GM12878 (cell line): ENCODE measurements around the gene GPBAR1. TPM values are rescaled to one million over a fixed set of nuclear protein-coding genes. Genes with fewer than 3 reads are reported as not detected.

Experiments
- ATAC-seq: fragments of 200-7000 bp; cut with Tn5 transposase; 3 replicates; pipeline ENCODE4 v1.9.1; 2020; ENCODE audit warnings: mild to moderate bottlenecking, moderate library complexity
- BruUV-seq: library from RNA; stranded (reverse); fragments of 400-500 nt; replicated peaks from 2 replicates; lab custom pipeline; 2021; lab: Mats Ljungman, UMichigan
- CTCF ChIA-PET: fragments of 300-600 bp; sonication (Branson Sonifier 250); formaldehyde crosslinking; extraction: SDS; loops from one replicate; lab custom pipeline; 2021; ENCODE audit warnings: inconsistent platforms; lab: Yijun Ruan, JAX
- POLR2A ChIA-PET: fragments of 350-600 bp; formaldehyde crosslinking; extraction: SDS; loops from one replicate; lab custom pipeline; 2021; ENCODE audit warnings: inconsistent platforms; lab: Charles Lee
- RAD21 ChIA-PET: fragments of 300-600 bp; sonication (Branson Sonifier 250); formaldehyde crosslinking; loops from one replicate; lab custom pipeline; 2023; ENCODE audit warnings: antibody characterized with exemption; ENCODE audit not compliant: unreplicated experiment; lab: Charles Lee
- SMC1A ChIA-PET: fragments of 300-600 bp; sonication (Branson Sonifier 250); formaldehyde crosslinking; loops from one replicate; lab custom pipeline; 2023; ENCODE audit not compliant: unreplicated experiment, uncharacterized antibody; lab: Charles Lee
- DNase-seq: peaks from one replicate; pipeline ENCODE4 v3.0.0-alpha.2; 2011; ENCODE audit warnings: low read depth, low spot score
- FAIRE-seq: peaks from 3 replicates; lab custom pipeline; 2011; peaks lifted over from hg19 to GRCh38; lab: Jason Lieb, UNC
- H2AFZ ChIP-seq: 2 replicates; pipeline ENCODE4 v1.6.0; 2011; ENCODE audit warnings: low read depth, low read length, control low read depth; ENCODE audit not compliant: control insufficient read depth
- H3K27ac ChIP-seq: 2 replicates; pipeline ENCODE4 v1.5.1; 2011; ENCODE audit warnings: control low read depth; ENCODE audit not compliant: control insufficient read depth, insufficient read depth
- H3K27me3 ChIP-seq, 2 experiments: replicated peaks in 1 of 2; 2 replicates each; pipeline versions ENCODE4 v1.6.0 to v1.6.1; 2011; ENCODE audit warnings: low read length in 1 of 2; ENCODE audit not compliant: control insufficient read depth in 2 of 2, insufficient read depth in 2 of 2
- H3K36me3 ChIP-seq, 2 experiments: 2 replicates each; pipeline ENCODE4 v1.5.1; 2011; ENCODE audit warnings: low read length in 1 of 2; ENCODE audit not compliant: control insufficient read depth in 2 of 2, insufficient read depth in 2 of 2
- H3K4me1 ChIP-seq: 2 replicates; pipeline ENCODE4 v1.6.1; 2011; ENCODE audit warnings: mild to moderate bottlenecking, low read length, moderate library complexity, mixed read lengths; ENCODE audit not compliant: control insufficient read depth, insufficient read depth
- H3K4me2 ChIP-seq: 2 replicates; pipeline ENCODE4 v1.6.0; 2011; ENCODE audit warnings: control low read depth; ENCODE audit not compliant: control insufficient read depth, insufficient read depth
- H3K4me3 ChIP-seq: fragments of 200-600 bp; sonication (generic); 2 replicates; pipeline ENCODE4 v1.5.1; 2016
- H3K79me2 ChIP-seq: 2 replicates; pipeline ENCODE4 v1.6.0; 2011; ENCODE audit warnings: low read length; ENCODE audit not compliant: control insufficient read depth, insufficient read depth
- H3K9ac ChIP-seq: 2 replicates; pipeline ENCODE4 v1.8.0; 2011; ENCODE audit warnings: low read length, control low read depth, mixed read lengths; ENCODE audit not compliant: control insufficient read depth, insufficient read depth
- H3K9me3 ChIP-seq: replicated peaks from 3 replicates; pipeline ENCODE4 v1.5.1; 2011; ENCODE audit warnings: mild to moderate bottlenecking, low read length; ENCODE audit not compliant: control insufficient read depth, insufficient read depth
- H4K20me1 ChIP-seq: 2 replicates; pipeline ENCODE4 v1.6.0; 2011; ENCODE audit not compliant: control insufficient read depth, insufficient read depth
- BACH1 ChIP-seq: fragments of 450-650 bp; IDR thresholded peaks from 2 replicates; pipeline ENCODE4 v1.6.1; 2017; ENCODE audit warnings: mild to moderate bottlenecking, borderline replicate concordance
- BHLHE40 ChIP-seq, 2 experiments: fragments of 450-650 bp in 1 of 2; IDR thresholded peaks; 2 replicates each; pipeline ENCODE4 v1.6.1; 2011 to 2017; ENCODE audit warnings: low read depth in 2 of 2, borderline replicate concordance in 1 of 2, improper control_type of control experiment in 1 of 2, low read length in 1 of 2, mild to moderate bottlenecking in 1 of 2
- DPF2 ChIP-seq: fragments of 450-650 bp; IDR thresholded peaks from 2 replicates; pipeline ENCODE4 v1.6.1; 2017; ENCODE audit warnings: mild to moderate bottlenecking
- EGR1 ChIP-seq, 2 experiments: IDR thresholded peaks; 1 replicate in 1 of 2; 2 replicates in 1 of 2; pipeline ENCODE4 v1.6.1; 2011 to 2012; ENCODE audit warnings: low read depth in 2 of 2, low read length in 2 of 2, borderline replicate concordance in 1 of 2, mild to moderate bottlenecking in 1 of 2, moderate library complexity in 1 of 2
- FOXM1 ChIP-seq: IDR thresholded peaks from 2 replicates; pipeline ENCODE4 v1.6.1; 2012; ENCODE audit warnings: low read depth, mild to moderate bottlenecking, inconsistent platforms, low read length, moderate library complexity
- MTA3 ChIP-seq: IDR thresholded peaks from 2 replicates; pipeline ENCODE4 v1.6.1; 2012; ENCODE audit warnings: low read length, inconsistent platforms, borderline replicate concordance
- SRF ChIP-seq, 2 experiments: IDR thresholded peaks; 2 replicates each; pipeline ENCODE4 v1.6.1; 2011; ENCODE audit warnings: low read depth in 2 of 2, low read length in 2 of 2, mild to moderate bottlenecking in 1 of 2, moderate library complexity in 1 of 2
- TAF1 ChIP-seq: IDR thresholded peaks from 2 replicates; pipeline ENCODE4 v1.6.1; 2011; ENCODE audit warnings: mild to moderate bottlenecking, low read depth, low read length, borderline replicate concordance
- WGBS: methylation state at CpG from one replicate; pipeline ENCODE4 v1.1.6; 2016; ENCODE audit warnings: low lambda C conversion rate; ENCODE audit not compliant: insufficient replicate concordance, insufficient coverage; ENCODE audit errors: missing lambda C conversion rate; 5-methylcytosine and 5-hydroxymethylcytosine counted together
- in situ Hi-C: fragments of 300-500 bp; cut with MboI; formaldehyde crosslinking; loops from 9 replicates; pipeline ENCODE4 v1.14.3; 2018; ENCODE audit warnings: mixed read lengths
- intact Hi-C: fragments of 100-400 bp; cut with micrococcal nuclease; formaldehyde crosslinking; loops from one replicate; pipeline ENCODE4 v1.14.2; 2022; ENCODE audit not compliant: unreplicated experiment
- polyA plus RNA-seq, 11 experiments: library from polyadenylated mRNA; depleted of rRNA in 4 of 11; unstranded in 6 of 11; stranded (reverse) in 5 of 11; fragments of >200 nt; fragmentation: Nextera tagmentation in 4 of 11; fragmentation: Illumina TruSeq in 1 of 11; extraction: Ambion mirVana in 4 of 11; extraction: Trizol in 1 of 11; gene quantifications; 1 replicate in 1 of 11; 2 replicates in 10 of 11; pipeline versions ENCODE4 v1.2.1 to v1.2.3, GENCODE V29; 2011 to 2016; ENCODE audit warnings: inconsistent platforms in 2 of 11, missing spikeins in 2 of 11, low read depth in 1 of 11
- total RNA-seq, 4 experiments: library from RNA; depleted of rRNA in 3 of 4; stranded (reverse); fragments of >200 nt in 3 of 4; fragmentation: Illumina TruSeq in 1 of 4; extraction: Trizol in 1 of 4; gene quantifications; 2 replicates each; pipeline versions ENCODE4 v1.2.1 to v1.2.3, GENCODE V29; 2013 to 2021
- TF ChIP-seq, protein P1 (sequence below): fragments of 150-350 bp; IDR thresholded peaks from 2 replicates; pipeline ENCODE4 v1.6.1; 2014; ENCODE audit warnings: mild to moderate bottlenecking, low read depth, low read length
- TF ChIP-seq, protein P2 (sequence below), 3 experiments: IDR thresholded peaks in 2 of 3; conservative IDR thresholded peaks in 1 of 3; 2 replicates each; pipeline ENCODE4 v1.5.1; 2011; ENCODE audit warnings: low read depth in 3 of 3, low read length in 3 of 3, mild to moderate bottlenecking in 3 of 3, control low read depth in 2 of 3, moderate library complexity in 2 of 3, inconsistent platforms in 1 of 3, mixed read lengths in 1 of 3; ENCODE audit not compliant: control insufficient read depth in 2 of 3, insufficient read depth in 1 of 3; ENCODE audit errors: extremely low read depth in 1 of 3
- TF ChIP-seq, protein P3 (sequence below): fragments of 450-650 bp; IDR thresholded peaks from 2 replicates; pipeline ENCODE4 v1.6.1; 2014; ENCODE audit warnings: mild to moderate bottlenecking
- TF ChIP-seq, protein P4 (sequence below): fragments of 450-650 bp; IDR thresholded peaks from 2 replicates; pipeline ENCODE4 v1.6.1; 2017; ENCODE audit warnings: mild to moderate bottlenecking, low read depth, inconsistent platforms; ENCODE audit not compliant: poor library complexity, severe bottlenecking

GPBAR1 gene
- total and polyA plus RNA-seq, 10 of the 15 experiments (the other 5 are each of a cell fraction or from before 2014, with no cell fraction given) = 0.03 to 0.36 (median 0.11) TPM; not detected in 3

DNA sequence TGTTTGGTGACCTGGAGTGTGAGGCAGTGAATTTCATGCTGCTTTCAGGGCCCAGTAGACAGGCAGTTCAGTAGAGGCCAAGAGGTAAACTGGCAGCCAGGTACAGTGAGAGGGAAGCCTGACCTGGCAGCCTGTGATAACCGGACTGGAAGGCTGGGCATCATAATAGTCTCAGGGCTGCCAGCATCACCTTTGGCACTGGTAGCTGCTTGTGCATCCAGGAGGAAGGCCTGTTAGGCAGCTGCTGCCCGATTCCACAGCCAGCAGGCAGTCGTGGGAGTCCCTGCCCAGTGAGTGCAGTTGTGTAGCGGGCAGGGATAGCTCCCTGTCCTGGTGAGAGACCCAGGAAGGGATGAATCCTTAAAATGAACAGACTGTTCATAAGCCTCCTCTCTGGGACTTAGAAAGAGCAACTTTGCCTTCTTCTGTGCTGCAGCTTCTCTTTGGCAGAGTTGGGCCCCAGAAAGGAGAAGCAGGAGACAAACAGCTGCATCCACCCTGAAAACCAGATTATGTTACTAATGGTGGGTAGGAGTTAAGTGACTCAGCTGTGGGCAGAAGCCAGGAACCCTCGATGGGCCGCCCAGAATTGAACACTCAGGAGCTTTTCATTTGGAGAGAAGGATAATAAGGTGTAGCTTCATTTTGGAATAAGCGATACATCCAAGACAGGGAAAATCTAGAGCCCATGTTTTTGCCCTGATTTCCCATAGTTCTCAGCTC, 8.1 kb upstream of the GPBAR1 start (continued):
- TF ChIP-seq, protein P1, sequence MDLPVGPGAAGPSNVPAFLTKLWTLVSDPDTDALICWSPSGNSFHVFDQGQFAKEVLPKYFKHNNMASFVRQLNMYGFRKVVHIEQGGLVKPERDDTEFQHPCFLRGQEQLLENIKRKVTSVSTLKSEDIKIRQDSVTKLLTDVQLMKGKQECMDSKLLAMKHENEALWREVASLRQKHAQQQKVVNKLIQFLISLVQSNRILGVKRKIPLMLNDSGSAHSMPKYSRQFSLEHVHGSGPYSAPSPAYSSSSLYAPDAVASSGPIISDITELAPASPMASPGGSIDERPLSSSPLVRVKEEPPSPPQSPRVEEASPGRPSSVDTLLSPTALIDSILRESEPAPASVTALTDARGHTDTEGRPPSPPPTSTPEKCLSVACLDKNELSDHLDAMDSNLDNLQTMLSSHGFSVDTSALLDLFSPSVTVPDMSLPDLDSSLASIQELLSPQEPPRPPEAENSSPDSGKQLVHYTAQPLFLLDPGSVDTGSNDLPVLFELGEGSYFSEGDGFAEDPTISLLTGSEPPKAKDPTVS = no peak

DNA sequence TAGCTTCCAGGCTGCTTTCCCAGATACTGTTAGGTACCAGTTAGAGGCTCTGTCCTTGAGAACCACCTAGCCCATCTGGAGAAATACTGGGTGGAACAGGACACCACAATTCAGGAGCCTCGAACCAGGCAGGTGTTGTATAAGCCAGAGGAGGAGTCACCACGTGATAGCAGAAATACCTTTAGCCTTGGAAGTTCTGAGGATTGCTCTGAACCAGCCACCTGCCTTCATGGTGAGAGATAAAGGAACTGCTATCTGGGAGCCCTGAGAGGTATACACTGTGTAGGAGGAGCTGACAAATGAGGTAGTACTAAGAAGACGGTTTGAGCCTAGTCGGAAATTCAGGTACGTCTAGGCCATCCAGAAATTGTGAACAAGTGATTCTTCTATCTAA, 7.6 kb upstream of the GPBAR1 start:
- no peak overlapping the region for H3K4me3 ChIP-seq
- no peak overlapping the region for H3K27ac ChIP-seq
- H3K36me3 ChIP-seq = peaks cover 42 to 62% of the 10 kb centered on the region in 2 experiments
- ATAC-seq (no peak), FAIRE-seq (no peak), DNase-seq (no peak)
- RAD21 ChIA-PET = interaction anchor here (0.6 to 1.6 kb wide), 4 partner anchors 10 to 85 kb away, joined by 3 to 5 read pairs (median 4); partner anchors contain the start of genes AAMP and PNKD
- POLR2A ChIA-PET = interaction anchor here (1.0 to 1.7 kb wide), 3 partner anchors 9 to 16 kb away, joined by 3 to 5 read pairs (median 3); no protein-coding TSS in a partner anchor
- no peaks in the 10 kb centered on the region for H3K9me3 ChIP-seq
- H3K4me1 ChIP-seq = peaks cover 14% of the 10 kb centered on the region
- in situ Hi-C loops = no loop called here
- SMC1A ChIA-PET = interaction anchor here (0.7 to 2.7 kb wide), 6 partner anchors 11 to 85 kb away, joined by 3 to 11 read pairs (median 6); no protein-coding TSS in a partner anchor
- intact Hi-C loops = no loop called here
- no peak overlapping the region for H3K4me2 ChIP-seq
- no TSS peak for BruUV-seq
- TF ChIP-seq BACH1 (no peak), MTA3 (no peak), TAF1 (no peak), SRF (IDR thresholded peaks at IDR 0.05; ENCODE audit: low read depth in 2 of 2, low read length in 2 of 2) (no peak), DPF2 (no peak), FOXM1 (no peak), EGR1 (IDR thresholded peaks at IDR 0.05; ENCODE audit: borderline replicate concordance in 1 of 2, low read depth in 2 of 2, low read length in 2 of 2) (no peak), BHLHE40 (IDR thresholded peaks at IDR 0.05; ENCODE audit: borderline replicate concordance in 1 of 2, low read depth in 2 of 2, low read length in 1 of 2) (no peak)
- TF ChIP-seq, protein P2, sequence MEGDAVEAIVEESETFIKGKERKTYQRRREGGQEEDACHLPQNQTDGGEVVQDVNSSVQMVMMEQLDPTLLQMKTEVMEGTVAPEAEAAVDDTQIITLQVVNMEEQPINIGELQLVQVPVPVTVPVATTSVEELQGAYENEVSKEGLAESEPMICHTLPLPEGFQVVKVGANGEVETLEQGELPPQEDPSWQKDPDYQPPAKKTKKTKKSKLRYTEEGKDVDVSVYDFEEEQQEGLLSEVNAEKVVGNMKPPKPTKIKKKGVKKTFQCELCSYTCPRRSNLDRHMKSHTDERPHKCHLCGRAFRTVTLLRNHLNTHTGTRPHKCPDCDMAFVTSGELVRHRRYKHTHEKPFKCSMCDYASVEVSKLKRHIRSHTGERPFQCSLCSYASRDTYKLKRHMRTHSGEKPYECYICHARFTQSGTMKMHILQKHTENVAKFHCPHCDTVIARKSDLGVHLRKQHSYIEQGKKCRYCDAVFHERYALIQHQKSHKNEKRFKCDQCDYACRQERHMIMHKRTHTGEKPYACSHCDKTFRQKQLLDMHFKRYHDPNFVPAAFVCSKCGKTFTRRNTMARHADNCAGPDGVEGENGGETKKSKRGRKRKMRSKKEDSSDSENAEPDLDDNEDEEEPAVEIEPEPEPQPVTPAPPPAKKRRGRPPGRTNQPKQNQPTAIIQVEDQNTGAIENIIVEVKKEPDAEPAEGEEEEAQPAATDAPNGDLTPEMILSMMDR (IDR thresholded peaks at IDR 0.05 in 2 of 3, conservative IDR thresholded peaks at IDR 0.05 in 1 of 3; ENCODE audit: control insufficient read depth in 2 of 3, extremely low read depth in 1 of 3, insufficient read depth in 1 of 3, low read depth in 3 of 3, low read length in 3 of 3) = no peak
- TF ChIP-seq, protein P3, sequence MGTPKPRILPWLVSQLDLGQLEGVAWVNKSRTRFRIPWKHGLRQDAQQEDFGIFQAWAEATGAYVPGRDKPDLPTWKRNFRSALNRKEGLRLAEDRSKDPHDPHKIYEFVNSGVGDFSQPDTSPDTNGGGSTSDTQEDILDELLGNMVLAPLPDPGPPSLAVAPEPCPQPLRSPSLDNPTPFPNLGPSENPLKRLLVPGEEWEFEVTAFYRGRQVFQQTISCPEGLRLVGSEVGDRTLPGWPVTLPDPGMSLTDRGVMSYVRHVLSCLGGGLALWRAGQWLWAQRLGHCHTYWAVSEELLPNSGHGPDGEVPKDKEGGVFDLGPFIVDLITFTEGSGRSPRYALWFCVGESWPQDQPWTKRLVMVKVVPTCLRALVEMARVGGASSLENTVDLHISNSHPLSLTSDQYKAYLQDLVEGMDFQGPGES = no peak
- TF ChIP-seq, protein P4, sequence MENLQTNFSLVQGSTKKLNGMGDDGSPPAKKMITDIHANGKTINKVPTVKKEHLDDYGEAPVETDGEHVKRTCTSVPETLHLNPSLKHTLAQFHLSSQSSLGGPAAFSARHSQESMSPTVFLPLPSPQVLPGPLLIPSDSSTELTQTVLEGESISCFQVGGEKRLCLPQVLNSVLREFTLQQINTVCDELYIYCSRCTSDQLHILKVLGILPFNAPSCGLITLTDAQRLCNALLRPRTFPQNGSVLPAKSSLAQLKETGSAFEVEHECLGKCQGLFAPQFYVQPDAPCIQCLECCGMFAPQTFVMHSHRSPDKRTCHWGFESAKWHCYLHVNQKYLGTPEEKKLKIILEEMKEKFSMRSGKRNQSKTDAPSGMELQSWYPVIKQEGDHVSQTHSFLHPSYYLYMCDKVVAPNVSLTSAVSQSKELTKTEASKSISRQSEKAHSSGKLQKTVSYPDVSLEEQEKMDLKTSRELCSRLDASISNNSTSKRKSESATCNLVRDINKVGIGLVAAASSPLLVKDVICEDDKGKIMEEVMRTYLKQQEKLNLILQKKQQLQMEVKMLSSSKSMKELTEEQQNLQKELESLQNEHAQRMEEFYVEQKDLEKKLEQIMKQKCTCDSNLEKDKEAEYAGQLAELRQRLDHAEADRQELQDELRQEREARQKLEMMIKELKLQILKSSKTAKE = no peak
- H3K27me3 ChIP-seq = no peaks in the 10 kb centered on the region
- CTCF ChIA-PET = interaction anchor here (1.2 to 2.0 kb wide), 5 partner anchors 11 to 68 kb away, joined by 3 to 6 read pairs (median 3); no protein-coding TSS in a partner anchor
- H2AFZ ChIP-seq = no peak overlapping the region
- H4K20me1 ChIP-seq = no peaks in the 10 kb centered on the region
- WGBS = 83% methylated on average over 5 of the region's 5 CpGs
- no peaks in the 10 kb centered on the region for H3K79me2 ChIP-seq
- H3K9ac ChIP-seq = no peak overlapping the region
